ENCODE measurements around the gene PRKCE.

DNA sequence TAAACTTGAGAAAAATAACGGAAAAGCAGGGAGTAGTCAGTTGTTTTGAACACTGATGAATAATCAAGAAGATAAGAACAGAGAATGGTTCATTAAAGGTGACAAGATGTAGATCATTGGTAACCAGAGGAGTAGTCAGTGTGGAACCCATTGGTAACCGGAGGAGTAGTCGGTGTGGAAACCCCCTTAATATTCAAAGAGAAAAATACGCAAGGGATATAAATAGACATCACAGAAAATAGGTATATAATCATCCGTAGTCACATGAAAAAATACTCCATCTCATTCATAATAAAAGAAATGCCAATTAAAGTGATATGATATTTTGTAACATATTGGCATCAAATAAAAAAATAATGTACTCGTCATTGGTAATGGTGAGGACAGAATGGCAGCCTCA, 575.1 kb downstream of the PRKCE start:
- TF ChIP-seq, protein P1, sequence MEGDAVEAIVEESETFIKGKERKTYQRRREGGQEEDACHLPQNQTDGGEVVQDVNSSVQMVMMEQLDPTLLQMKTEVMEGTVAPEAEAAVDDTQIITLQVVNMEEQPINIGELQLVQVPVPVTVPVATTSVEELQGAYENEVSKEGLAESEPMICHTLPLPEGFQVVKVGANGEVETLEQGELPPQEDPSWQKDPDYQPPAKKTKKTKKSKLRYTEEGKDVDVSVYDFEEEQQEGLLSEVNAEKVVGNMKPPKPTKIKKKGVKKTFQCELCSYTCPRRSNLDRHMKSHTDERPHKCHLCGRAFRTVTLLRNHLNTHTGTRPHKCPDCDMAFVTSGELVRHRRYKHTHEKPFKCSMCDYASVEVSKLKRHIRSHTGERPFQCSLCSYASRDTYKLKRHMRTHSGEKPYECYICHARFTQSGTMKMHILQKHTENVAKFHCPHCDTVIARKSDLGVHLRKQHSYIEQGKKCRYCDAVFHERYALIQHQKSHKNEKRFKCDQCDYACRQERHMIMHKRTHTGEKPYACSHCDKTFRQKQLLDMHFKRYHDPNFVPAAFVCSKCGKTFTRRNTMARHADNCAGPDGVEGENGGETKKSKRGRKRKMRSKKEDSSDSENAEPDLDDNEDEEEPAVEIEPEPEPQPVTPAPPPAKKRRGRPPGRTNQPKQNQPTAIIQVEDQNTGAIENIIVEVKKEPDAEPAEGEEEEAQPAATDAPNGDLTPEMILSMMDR (conservative IDR thresholded peaks at IDR 0.05): no peak
- TF ChIP-seq EZH2 (IDR thresholded peaks at IDR 0.05; ENCODE audit: low read depth): no peak
